Erythroblast (primary cell): ENCODE measurements around the gene NOL3.

ENCODE experiments used
- GATA1 ChIP-seq: IDR thresholded peaks from 2 replicates; pipeline ENCODE4 v1.6.1; 2011; ENCODE audit warnings: low read depth, mild to moderate bottlenecking, control low read depth, low read length, moderate library complexity
- POLR2A ChIP-seq: IDR thresholded peaks from 2 replicates; pipeline ENCODE4 v1.6.1; 2011; ENCODE audit warnings: mild to moderate bottlenecking, low read length

DNA sequence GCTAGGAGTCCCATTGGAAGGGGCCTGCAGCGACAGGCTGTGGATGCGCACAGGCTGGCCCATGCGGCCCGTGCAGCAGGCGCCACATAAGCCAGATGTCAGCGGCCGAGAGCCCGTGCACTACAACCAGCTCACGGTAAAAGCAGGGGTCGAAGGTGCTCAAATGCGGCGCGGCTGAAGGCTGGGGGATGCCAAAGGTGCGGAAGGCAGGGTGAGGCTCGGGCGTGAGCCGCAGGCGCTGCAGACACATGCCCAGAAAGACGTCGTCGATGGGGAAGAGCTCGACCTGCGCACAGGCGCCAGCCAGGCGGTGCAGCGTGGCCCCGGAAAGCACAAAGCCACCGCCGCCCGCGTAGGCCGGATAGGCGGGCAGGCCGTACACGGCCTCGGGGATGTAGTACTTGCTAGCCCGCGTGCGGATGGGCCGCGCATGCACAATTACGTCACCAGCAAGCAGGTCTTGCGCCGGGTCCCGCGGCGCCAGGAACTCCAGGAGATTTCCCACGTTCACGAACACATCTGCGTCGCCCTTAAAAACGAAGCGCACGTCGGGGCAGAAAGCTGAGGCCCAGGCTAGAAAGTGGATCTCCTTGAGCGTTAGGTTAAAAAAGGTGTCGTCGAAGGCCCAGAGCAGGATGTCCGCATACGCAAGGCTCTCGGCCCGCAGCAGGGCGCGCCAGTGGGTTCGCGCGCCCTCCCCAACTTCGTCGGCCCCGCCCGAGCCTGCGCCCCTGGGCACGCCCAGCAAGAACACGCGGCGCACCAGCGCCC is 20.9 kb upstream of the NOL3 start:
- TF ChIP-seq POLR2A (no peak), GATA1 (no peak)
